MG63 (cell line): ENCODE data around the gene CDC42BPB. TPM values are rescaled to one million over a fixed set of nuclear protein-coding genes. Genes with fewer than 3 reads are reported as not detected.

Experiments used
- DNase-seq: peaks from one replicate; pipeline ENCODE4 v3.0.0-alpha.2; 2020
- H3K27me3 ChIP-seq: fragments of 250-450 bp; sonication (Bioruptor Pico); 2 replicates; pipeline ENCODE4 v1.5.1; 2020; ENCODE audit warnings: mild to moderate bottlenecking, moderate library complexity
- H3K36me3 ChIP-seq: fragments of 250-450 bp; sonication (Bioruptor Pico); 2 replicates; pipeline ENCODE4 v1.5.1; 2020; ENCODE audit warnings: mild to moderate bottlenecking, moderate library complexity
- H3K4me3 ChIP-seq: fragments of 250-450 bp; sonication (Bioruptor Pico); 2 replicates; pipeline ENCODE4 v1.5.1; 2020; ENCODE audit warnings: mild to moderate bottlenecking, moderate library complexity
- H3K9me3 ChIP-seq: fragments of 250-450 bp; sonication (Bioruptor Pico); 2 replicates; pipeline ENCODE4 v1.5.1; 2020; ENCODE audit warnings: mild to moderate bottlenecking, moderate library complexity
- total RNA-seq: library from RNA; depleted of rRNA; stranded (reverse); fragments of >200 nt; shearing (Covaris generic); gene quantifications from 2 replicates; pipeline ENCODE4 v1.2.3, GENCODE V29; 2014; ENCODE audit warnings: low replicate concordance; rRNA removed

The CDC42BPB gene
- 8.3 and 11.7 TPM in 2 replicates for total RNA-seq

DNA sequence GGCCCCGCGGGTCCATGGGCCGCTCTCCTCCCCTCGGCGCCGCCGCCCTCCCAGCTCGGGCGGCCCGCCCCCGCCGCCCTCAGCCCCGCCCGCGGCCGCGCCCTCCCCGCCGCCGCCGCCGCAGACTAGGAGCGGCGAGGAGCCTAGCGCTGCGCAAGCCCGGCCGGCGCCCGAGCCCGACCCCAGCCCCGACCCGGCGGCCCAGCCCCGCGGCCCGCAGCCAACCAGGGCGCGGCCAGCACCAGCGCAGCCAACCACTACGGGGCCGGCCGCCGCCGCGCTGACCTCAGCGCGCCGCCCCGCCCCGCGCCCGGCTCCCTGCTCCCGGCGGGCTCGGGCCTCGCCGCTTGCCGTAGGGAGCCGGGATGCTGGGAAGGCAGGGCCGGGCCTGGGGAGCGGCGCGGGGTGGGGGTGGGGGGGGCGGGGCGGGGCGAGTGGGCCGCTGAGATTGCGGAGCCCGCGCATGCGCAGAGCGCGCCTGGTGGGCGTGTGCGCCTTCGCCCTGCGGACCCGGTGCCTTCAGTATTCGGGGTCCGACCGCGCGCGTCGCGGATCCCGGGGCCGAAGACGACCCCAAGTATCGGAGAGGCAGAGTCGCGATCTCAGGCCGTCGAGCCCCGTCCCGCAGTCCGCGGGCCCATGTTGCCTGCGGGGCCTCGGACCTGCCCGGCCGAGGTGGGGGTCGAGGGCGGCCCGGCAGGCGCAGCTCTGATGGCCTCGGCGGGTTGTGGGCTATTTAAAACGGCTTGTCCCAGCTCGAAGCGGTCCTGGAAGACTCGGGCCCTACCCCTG lies at the start of gene CDC42BPB:
Gene CDC42BPB (minus strand): TSS at position 178 of the 792 bp plus-strand sequence. CDS start 376 bp downstream, outside the sequence.
- DNase-seq = peak; percentile 89
- Histone ChIP-seq H3K9me3 (no peaks in the 10 kb centered on the region), H3K4me3 (peak within 1 kb of the TSS; percentile 86), H3K36me3 (peaks cover 2% of the 10 kb centered on the region; the same call in 1 of the 2 replicates), H3K27me3 (no peaks in the 10 kb centered on the region)

GRCh38 chr14:103105580-103106150 lies 48.3 kb upstream of the CDC42BPB start:
- H3K27me3 ChIP-seq = no peaks in the 10 kb centered on the region
- H3K4me3 ChIP-seq = no peak overlapping the region
- H3K9me3 ChIP-seq = no peaks in the 10 kb centered on the region
- DNase-seq = no peak
- no peaks in the 10 kb centered on the region for H3K36me3 ChIP-seq

DNA sequence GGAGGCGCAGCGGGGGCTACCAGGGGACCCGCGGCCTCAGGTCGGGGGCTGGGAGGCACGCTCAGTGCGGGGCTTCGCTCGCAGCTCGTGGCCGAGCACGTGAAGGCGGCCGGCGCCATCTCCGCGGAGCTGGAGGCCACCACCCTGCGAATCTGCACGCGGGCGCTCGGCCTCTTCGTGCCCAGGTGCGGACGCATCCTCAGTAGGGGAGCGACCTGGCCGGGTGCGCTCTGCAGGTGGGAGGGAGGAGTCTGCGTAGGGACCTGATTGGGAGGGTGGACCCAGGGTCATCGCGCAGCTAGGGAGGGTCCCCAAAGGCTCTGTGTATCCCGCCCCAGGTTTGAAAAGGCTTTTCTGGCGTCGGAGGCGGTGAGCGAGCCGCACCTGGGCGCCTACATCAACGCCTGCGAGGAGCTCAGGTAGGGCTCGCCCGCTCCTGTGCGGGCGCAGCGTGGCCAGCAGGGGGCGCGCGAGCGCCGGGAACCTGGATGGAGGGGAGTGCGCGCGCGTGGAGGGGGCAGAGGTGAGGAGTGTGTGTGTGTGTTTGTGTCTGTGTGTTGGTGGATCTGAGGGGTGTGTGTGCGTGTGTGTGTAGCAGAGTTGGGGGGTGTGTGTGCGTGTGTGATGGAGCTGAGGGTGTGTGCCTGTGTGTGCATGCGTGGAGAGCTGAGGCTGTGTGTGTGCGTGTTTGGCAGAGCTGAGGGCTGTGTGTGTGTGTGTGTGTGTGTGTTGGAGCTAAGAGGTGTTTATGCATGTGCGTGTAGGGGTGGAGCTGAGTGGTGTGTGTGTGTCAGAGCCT lies 47.5 kb upstream of the CDC42BPB start:
- no peak overlapping the region for H3K4me3 ChIP-seq
- peak; percentile 30 for DNase-seq
- no peaks in the 10 kb centered on the region for H3K9me3 ChIP-seq
- H3K36me3 ChIP-seq = no peaks in the 10 kb centered on the region
- H3K27me3 ChIP-seq = no peaks in the 10 kb centered on the region

- Histone ChIP-seq H3K27me3 (no peaks in the 10 kb centered on the region), H3K9me3 (no peaks in the 10 kb centered on the region), H3K36me3 (no peaks in the 10 kb centered on the region), H3K4me3 (no peak overlapping the region)
- no peak for DNase-seq
These were observed 47.0 kb upstream of the CDC42BPB start for GRCh38 chr14:103104389-103104653.

DNA sequence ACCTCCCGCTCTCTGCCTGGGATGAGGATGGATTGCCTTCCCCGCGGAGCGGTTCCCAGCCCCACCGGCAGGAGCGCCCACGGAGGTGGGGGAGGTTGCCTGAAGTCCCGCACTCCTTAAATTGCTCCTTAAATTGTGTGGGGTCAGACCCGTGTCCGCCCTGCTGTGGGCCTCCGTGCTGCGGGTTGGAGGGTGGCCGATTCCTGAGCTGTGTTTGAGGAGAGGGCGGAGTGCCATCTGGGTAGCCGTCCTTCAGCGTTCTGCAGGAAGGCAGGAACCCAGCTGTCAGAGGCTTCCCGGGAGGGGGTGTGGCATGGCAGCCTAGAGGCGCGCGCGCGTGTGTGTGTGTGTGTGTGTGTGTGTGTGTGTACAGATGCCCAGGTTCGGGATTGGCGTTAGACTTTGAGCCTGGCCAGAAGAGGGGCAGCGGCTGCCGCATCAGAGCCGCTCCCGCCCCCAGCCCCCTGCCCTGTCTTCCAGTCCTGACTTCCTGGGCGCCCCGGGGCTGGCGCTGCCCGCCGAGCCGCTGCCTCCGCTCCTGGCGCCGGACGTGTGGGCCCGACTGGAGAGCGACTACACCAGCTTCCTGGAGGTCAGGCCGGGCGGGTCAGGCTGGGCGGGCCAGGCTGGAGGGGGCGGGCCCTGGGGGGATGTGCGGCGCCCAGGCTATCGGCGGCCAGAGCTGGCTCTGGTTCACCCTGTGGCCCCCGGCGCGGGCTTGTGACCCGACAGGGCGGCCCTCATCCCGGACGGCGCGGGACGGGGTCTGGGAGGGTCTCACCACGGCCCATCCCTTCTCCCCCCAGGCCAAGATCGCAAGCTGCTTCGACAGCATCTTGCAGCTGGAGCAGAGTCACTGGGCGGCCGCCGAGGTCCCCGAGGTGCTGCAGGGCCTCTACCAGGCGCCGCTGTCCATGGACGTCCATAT lies 46.4 kb upstream of the CDC42BPB start:
- peak overlapping the region; percentile 43 for H3K4me3 ChIP-seq
- DNase-seq = peak; percentile 81
- no peaks in the 10 kb centered on the region for H3K27me3 ChIP-seq
- no peaks in the 10 kb centered on the region for H3K9me3 ChIP-seq
- no peaks in the 10 kb centered on the region for H3K36me3 ChIP-seq

DNA sequence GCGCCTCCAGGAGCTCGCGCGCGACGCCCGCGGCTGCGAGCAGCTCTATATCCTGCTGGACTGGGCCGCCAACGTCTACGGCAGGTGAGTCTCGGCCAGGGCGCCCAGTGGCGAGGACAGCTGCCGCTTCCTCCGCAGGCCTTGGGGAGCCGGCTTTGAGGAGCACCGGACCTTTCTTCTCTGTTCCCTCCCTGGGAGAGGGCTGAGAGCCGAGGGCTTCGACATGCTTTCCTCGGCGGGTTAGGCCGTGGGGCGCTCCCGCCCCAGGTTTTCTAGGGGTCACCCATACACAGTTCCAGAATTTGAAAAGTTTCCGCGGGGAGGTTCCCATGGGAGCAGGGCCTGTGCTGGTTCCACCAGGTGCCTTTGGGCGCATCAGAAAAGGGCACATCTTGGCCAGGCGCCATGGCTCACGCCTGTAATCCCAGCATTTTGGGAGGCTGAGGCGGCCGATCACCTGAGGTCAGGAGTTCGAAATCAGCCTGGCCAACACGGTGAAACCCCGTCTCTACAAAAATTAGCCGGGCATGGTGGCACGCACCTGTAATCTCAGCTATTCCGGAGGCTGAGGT lies 45.4 kb upstream of the CDC42BPB start:
- H3K4me3 ChIP-seq = no peak overlapping the region
- no peak for DNase-seq
- no peaks in the 10 kb centered on the region for H3K36me3 ChIP-seq
- no peaks in the 10 kb centered on the region for H3K9me3 ChIP-seq
- H3K27me3 ChIP-seq = no peaks in the 10 kb centered on the region

GRCh38 chr14:103101963-103102688 lies 44.8 kb upstream of the CDC42BPB start:
- Histone ChIP-seq H3K27me3 (no peaks in the 10 kb centered on the region), H3K36me3 (no peaks in the 10 kb centered on the region), H3K4me3 (no peak overlapping the region), H3K9me3 (no peaks in the 10 kb centered on the region)
- no peak for DNase-seq

DNA sequence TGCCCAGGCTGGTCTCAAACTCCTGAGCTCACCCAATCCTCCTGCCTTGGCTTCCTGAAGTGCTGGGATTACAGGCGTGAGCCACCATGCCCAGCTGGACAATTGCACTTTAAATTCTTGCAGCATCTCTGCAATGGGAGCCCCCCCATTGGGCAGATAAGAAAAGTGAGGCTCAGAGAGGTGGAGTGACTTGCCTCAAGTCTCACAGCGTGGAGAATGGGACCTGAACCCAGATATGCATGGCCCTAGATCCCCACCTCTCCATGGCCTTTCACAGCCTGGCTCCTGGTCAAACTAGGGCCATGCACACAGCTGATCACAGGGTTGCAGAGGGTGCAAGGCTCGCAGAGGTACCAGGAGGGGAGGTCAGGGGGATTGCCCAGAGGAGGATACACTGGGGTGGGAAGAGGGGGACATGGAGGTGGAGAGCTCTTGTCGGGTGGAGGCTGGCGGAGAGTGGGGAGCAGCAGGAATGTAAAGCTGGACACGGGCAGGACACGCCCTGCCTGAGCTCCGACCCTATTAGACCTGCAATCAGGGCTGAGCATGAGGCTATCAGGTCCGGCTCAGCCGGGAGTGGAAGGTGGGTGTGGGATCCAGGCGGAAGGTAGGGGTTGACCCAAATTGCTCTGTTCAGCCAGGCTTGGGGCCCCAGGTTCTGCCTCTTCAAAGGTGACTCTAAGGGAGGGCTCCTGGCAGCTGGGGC lies 44.1 kb upstream of the CDC42BPB start:
- DNase-seq = no peak
- Histone ChIP-seq H3K9me3 (no peaks in the 10 kb centered on the region), H3K4me3 (no peak overlapping the region), H3K36me3 (no peaks in the 10 kb centered on the region), H3K27me3 (no peaks in the 10 kb centered on the region)

GRCh38 chr14:103100281-103101121 lies 43.2 kb upstream of the CDC42BPB start:
- H3K36me3 ChIP-seq = no peaks in the 10 kb centered on the region
- DNase-seq = no peak
- H3K4me3 ChIP-seq = no peak overlapping the region
- no peaks in the 10 kb centered on the region for H3K27me3 ChIP-seq
- H3K9me3 ChIP-seq = no peaks in the 10 kb centered on the region

- no peaks in the 10 kb centered on the region for H3K9me3 ChIP-seq
- DNase-seq = no peak
- no peaks in the 10 kb centered on the region for H3K36me3 ChIP-seq
- no peaks in the 10 kb centered on the region for H3K27me3 ChIP-seq
- no peak overlapping the region for H3K4me3 ChIP-seq
These were observed 42.5 kb upstream of the CDC42BPB start for GRCh38 chr14:103099733-103100280.

DNA sequence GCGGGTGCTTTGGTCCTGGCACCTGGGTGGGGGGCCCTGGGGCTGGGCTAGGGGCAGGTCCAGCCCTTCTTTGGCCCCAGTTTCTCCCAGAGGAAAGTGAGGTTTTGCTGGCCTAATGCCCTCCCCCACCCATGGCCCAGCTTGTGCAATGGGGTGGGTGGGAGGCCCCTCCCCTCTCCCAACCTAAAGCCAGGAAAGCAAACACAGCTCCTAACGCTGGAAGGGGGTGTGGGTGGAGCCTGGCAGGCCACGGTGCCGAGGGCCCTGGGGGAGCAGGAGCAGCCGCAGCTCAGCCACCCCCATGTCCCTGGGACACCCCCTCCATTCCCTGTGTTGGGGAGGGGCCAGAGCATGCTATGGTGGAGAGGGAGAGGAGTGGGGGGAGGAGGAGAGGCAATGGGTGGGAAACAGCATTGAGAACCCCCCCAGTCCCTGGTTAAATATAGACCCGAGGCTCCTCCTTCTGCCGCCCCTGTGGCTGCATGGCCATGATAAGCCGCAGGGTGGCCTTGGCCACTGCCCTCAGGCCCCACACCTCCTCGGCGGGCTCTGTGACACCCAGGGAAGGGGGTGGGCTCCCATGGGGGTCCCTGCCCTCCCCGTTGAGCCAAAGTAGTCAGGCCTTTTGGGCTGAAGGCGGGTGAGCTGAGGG lies 41.9 kb upstream of the CDC42BPB start:
- Histone ChIP-seq H3K4me3 (no peak overlapping the region), H3K36me3 (no peaks in the 10 kb centered on the region), H3K27me3 (no peaks in the 10 kb centered on the region), H3K9me3 (no peaks in the 10 kb centered on the region)
- DNase-seq = no peak

GRCh38 chr14:103097994-103098957 lies 40.9 kb upstream of the CDC42BPB start:
- no peak overlapping the region for H3K4me3 ChIP-seq
- H3K9me3 ChIP-seq = no peaks in the 10 kb centered on the region
- no peaks in the 10 kb centered on the region for H3K27me3 ChIP-seq
- no peaks in the 10 kb centered on the region for H3K36me3 ChIP-seq
- no peak for DNase-seq
